ENCODE measurements around the gene FBXO31. TPM values are rescaled to one million over a fixed set of nuclear protein-coding genes. Genes with fewer than 3 reads are reported as not detected.

Gene FBXO31
- total and polyA plus RNA-seq, 2 of the 8 experiments (the other 6 are each of a cell fraction or from before 2014, with no cell fraction given): 8.3 to 21.6 TPM

DNA sequence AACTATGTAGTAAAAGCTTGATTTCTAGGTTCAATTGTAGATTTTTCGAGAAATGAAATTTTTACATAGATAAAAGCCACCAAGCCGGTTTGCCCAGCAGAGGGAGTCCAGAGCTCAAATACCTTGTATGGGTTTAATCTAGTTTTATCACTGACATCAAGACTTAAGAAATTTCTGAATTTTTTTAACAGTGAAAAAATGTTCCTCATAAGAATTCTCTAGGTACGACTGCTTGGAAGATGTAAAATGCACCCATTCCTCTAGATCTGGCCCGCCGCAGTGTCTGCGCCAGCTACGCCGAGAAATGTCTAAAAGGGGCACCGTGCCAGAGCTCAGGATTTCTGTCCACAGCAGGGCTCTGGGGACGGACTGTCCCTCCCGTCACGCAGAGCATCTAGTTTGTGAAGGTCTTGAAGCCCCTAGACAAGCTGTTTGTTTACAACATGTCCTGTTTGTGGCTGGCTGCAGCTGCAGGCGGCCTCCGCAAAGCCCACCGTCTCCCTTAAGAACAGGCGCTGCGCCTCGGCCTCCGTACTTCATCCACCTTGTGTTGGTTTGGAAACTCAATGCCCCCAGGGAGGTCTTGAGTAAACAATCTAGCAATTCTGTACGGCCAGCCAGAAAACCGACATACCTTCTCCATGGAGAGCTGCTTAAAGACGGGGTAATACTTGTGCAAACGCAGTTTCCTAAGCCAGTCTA is 33.4 kb upstream of the FBXO31 start:
- Histone ChIP-seq H3K4ac (replicated peaks; ENCODE audit: insufficient read length, low read depth, low read length) (no peak overlapping the region), H4K20me1 (replicated peaks in 1 of 2; ENCODE audit: control insufficient read depth in 1 of 2, insufficient read depth in 2 of 2, low read length in 2 of 2) (peaks cover 2 to 6% of the 10 kb centered on the region in 2 experiments), H2AK5ac (ENCODE audit: low read depth, low read length) (no peak overlapping the region), H4K8ac (ENCODE audit: extremely low read depth, insufficient read depth, low read length) (no peak overlapping the region), H3K56ac (replicated peaks; ENCODE audit: insufficient read length, low read depth, low read length) (no peak overlapping the region), H3K9me3 (ENCODE audit: insufficient read depth in 2 of 2, low read depth in 1 of 2, low read length in 1 of 2) (no peaks in the 10 kb centered on the region), H2BK12ac (ENCODE audit: low read depth, low read length) (no peak overlapping the region), H3K4me2 (ENCODE audit: insufficient read depth in 1 of 2, low read depth in 2 of 2, low read length in 2 of 2) (no peak overlapping the region), H2BK5ac (ENCODE audit: low read depth, low read length) (no peak overlapping the region), H3K27ac (ENCODE audit: low read depth, low read length) (no peak overlapping the region), H3K4me1 (replicated peaks in 1 of 4; ENCODE audit: control insufficient read depth in 3 of 4, insufficient read depth in 4 of 4, low read length in 3 of 4) (no peaks in the 10 kb centered on the region), H2BK15ac (ENCODE audit: low read length) (no peak overlapping the region), H2AFZ (ENCODE audit: low read length) (no peak overlapping the region), H3K4me3 (ENCODE audit: extremely low read depth in 1 of 4, insufficient read depth in 2 of 4, low read depth in 3 of 4, low read length in 4 of 4) (no peak overlapping the region), H3K79me1 (ENCODE audit: low read depth, low read length) (no peaks in the 10 kb centered on the region), H3K18ac (ENCODE audit: extremely low read depth, low read length) (no peak overlapping the region), H3K36me3 (ENCODE audit: control insufficient read depth in 2 of 4, insufficient read depth in 4 of 4, low read length in 3 of 4) (peaks cover 2 to 34% (median 19%) of the 10 kb centered on the region in 4 experiments; a peak in 6 of 8 replicates), H3K9ac (replicated peaks in 1 of 4; ENCODE audit: extremely low read depth in 1 of 4, low read depth in 3 of 4, low read length in 3 of 4) (no peak overlapping the region), H4K5ac (ENCODE audit: insufficient read length, low read depth, low read length) (no peak overlapping the region), H2BK120ac (replicated peaks; ENCODE audit: low read depth, low read length) (no peak overlapping the region), H3K14ac (ENCODE audit: insufficient read length) (no peak overlapping the region), H3K23me2 (ENCODE audit: low read depth, low read length) (no peaks in the 10 kb centered on the region), H3K27me3 (replicated peaks in 1 of 4; ENCODE audit: control insufficient read depth in 3 of 4, extremely low read depth in 1 of 4, insufficient read depth in 3 of 4, low read length in 3 of 4) (no peaks in the 10 kb centered on the region), H4K91ac (replicated peaks; ENCODE audit: insufficient read length, low read length) (no peak overlapping the region), H3K79me2 (ENCODE audit: control insufficient read depth in 1 of 2, insufficient read depth in 2 of 2, low read length in 2 of 2) (no peaks in the 10 kb centered on the region), H2BK20ac (ENCODE audit: low read length) (no peak overlapping the region), H3K23ac (ENCODE audit: insufficient read length) (no peak overlapping the region)
- CTCF ChIA-PET (ENCODE audit: partially characterized antibody): interaction anchor here (0.6 to 2.5 kb wide), 23 partner anchors 8 to 1502 kb away, joined by 3 to 10 read pairs (median 3); no protein-coding TSS in a partner anchor
- WGBS, 2 experiments (ENCODE audit: extremely low coverage in 1 of 2, insufficient coverage in 1 of 2, insufficient read length in 1 of 2, insufficient replicate concordance in 2 of 2, low coverage in 1 of 2, low lambda C conversion rate in 2 of 2, missing lambda C conversion rate in 1 of 2): 95% methylated on average over 23 of the region's 23 CpGs; no CpG with 5 or more reads in 1 of the 2 experiments
- FAIRE-seq (no peak), DNase-seq (ENCODE audit: low read depth in 1 of 2, low spot score in 2 of 2) (no peak)
- POLR2A ChIA-PET (ENCODE audit: partially characterized antibody): interaction anchor here (1.1 to 1.4 kb wide), 3 partner anchors 9 to 23 kb away, joined by 3 to 5 read pairs (median 4); no protein-coding TSS in a partner anchor
- TF ChIP-seq SIN3A (conservative IDR thresholded peaks at IDR 0.05 in 1 of 2, IDR thresholded peaks at IDR 0.05 in 1 of 2; ENCODE audit: low read depth in 1 of 2, low read length in 2 of 2) (no peak), RBBP5 (IDR thresholded peaks at IDR 0.05; ENCODE audit: borderline replicate concordance, low read depth, low read length) (no peak), RAD21 (IDR thresholded peaks at IDR 0.05 in 1 of 2, conservative IDR thresholded peaks at IDR 0.05 in 1 of 2; ENCODE audit: low read depth in 2 of 2, low read length in 2 of 2) (peak; percentile 26 to 40; a peak in 3 of 4 replicates)
- TF ChIP-seq, protein P1, sequence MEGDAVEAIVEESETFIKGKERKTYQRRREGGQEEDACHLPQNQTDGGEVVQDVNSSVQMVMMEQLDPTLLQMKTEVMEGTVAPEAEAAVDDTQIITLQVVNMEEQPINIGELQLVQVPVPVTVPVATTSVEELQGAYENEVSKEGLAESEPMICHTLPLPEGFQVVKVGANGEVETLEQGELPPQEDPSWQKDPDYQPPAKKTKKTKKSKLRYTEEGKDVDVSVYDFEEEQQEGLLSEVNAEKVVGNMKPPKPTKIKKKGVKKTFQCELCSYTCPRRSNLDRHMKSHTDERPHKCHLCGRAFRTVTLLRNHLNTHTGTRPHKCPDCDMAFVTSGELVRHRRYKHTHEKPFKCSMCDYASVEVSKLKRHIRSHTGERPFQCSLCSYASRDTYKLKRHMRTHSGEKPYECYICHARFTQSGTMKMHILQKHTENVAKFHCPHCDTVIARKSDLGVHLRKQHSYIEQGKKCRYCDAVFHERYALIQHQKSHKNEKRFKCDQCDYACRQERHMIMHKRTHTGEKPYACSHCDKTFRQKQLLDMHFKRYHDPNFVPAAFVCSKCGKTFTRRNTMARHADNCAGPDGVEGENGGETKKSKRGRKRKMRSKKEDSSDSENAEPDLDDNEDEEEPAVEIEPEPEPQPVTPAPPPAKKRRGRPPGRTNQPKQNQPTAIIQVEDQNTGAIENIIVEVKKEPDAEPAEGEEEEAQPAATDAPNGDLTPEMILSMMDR (IDR thresholded peaks at IDR 0.05; ENCODE audit: control extremely low read depth in 1 of 3, insufficient read depth in 1 of 3, low read depth in 1 of 3, low read length in 3 of 3): peak in 1 of 3 experiments; percentile 27; a peak in 2 of 4 replicates

All from H1 (cell line).